Activated T-cell treated with anti-CD3 and anti-CD28 coated beads, Interleukin-2, amount 50 U/mL, for 72 hours (primary cell): Measurements from ENCODE around the gene ART5. TPM values are rescaled to one million over a fixed set of nuclear protein-coding genes. Genes with fewer than 3 reads are reported as not detected.
A peak's percentile ranks its signal among the peaks of the same experiment; 100 is the strongest.
"Not testable (repeated sequence)": the region's sequence is repeated elsewhere in the genome, so short reads cannot be mapped to it uniquely, and the experiment has no call there.

ENCODE experiments used
- ATAC-seq, 2 donors: fragments of 150-1000 bp; cut with Tn5 transposase; replicated peaks in 1 of 2; 2 replicates each; pipeline ENCODE4 v1.10.0; 2021; ENCODE audit warnings: moderate library complexity in 2 of 2, mild to moderate bottlenecking in 1 of 2
- DNase-seq, 2 donors: peaks; one replicate each; pipeline ENCODE4 v3.0.0; 2021 to 2022; ENCODE audit warnings: mixed read lengths in 1 of 2
- H3K27ac Mint-ChIP-seq: one replicate; pipeline ENCODE4 v1.8.0; 2022; ENCODE audit warnings: mild to moderate bottlenecking, moderate library complexity, mixed read lengths
- H3K27me3 Mint-ChIP-seq: one replicate; pipeline ENCODE4 v1.8.0; 2022; ENCODE audit warnings: low read depth, mixed read lengths
- H3K36me3 Mint-ChIP-seq, 2 donors: one replicate each; pipeline ENCODE4 v1.8.0; 2022; ENCODE audit warnings: mixed read lengths in 2 of 2, mild to moderate bottlenecking in 1 of 2; ENCODE audit not compliant: insufficient read depth in 2 of 2
- H3K4me1 Mint-ChIP-seq: one replicate; pipeline ENCODE4 v1.8.0; 2022; ENCODE audit warnings: low read depth, mixed read lengths
- H3K4me3 Mint-ChIP-seq, 2 donors: one replicate each; pipeline ENCODE4 v1.8.0; 2022; ENCODE audit warnings: mild to moderate bottlenecking in 2 of 2, mixed read lengths in 2 of 2, moderate library complexity in 2 of 2
- H3K9me3 Mint-ChIP-seq, 2 donors: one replicate each; pipeline ENCODE4 v1.8.0; 2022; ENCODE audit warnings: mixed read lengths in 2 of 2
- total RNA-seq, 2 donors: library from RNA; stranded (reverse); gene quantifications; one replicate each; pipeline ENCODE4 v1.2.3, GENCODE V29; 2022

ART5 gene
- total RNA-seq, 2 donors from 2014 or later: not detected

- not testable (repeated sequence) for H3K27ac Mint-ChIP-seq, DNase-seq, H3K9me3 Mint-ChIP-seq, ATAC-seq, H3K4me3 Mint-ChIP-seq, H3K4me1 Mint-ChIP-seq, H3K36me3 Mint-ChIP-seq
- peaks cover 12% of the 10 kb centered on the region for H3K27me3 Mint-ChIP-seq
Measured at GRCh38 chr11:3648843-3649242, 7.1 kb upstream of the ART5 start.

- Mint-ChIP-seq H3K36me3 (no peaks in the 10 kb centered on the region), H3K4me1 (peaks cover 10% of the 10 kb centered on the region), H3K9me3 (no peaks in the 10 kb centered on the region), H3K4me3 (no peak overlapping the region), H3K27me3 (peaks cover 26% of the 10 kb centered on the region), H3K27ac (no peak overlapping the region)
- DNase-seq (no peak), ATAC-seq (no peak)
Measured at GRCh38 chr11:3645552-3645951, 3.8 kb upstream of the ART5 start.

- Mint-ChIP-seq H3K27ac (no peak within 1 kb of the TSS), H3K4me3 (no peak within 1 kb of the TSS), H3K4me1 (peaks cover 10% of the 10 kb centered on the region), H3K9me3 (no peaks in the 10 kb centered on the region), H3K27me3 (peaks cover 26% of the 10 kb centered on the region), H3K36me3 (no peaks in the 10 kb centered on the region)
- DNase-seq (no peak), ATAC-seq (no peak)
Measured at GRCh38 chr11:3644817-3645235, 3.0 kb upstream of the ART5 start, which contains the start of gene ART1. TSS of gene ART1 (plus strand) at chr11:3645128. CDS start at chr11:3659214, 14,086 bp downstream.

GRCh38 chr11:3643102-3643546, 1.3 kb upstream of the ART5 start:
- not testable (repeated sequence) for H3K36me3 Mint-ChIP-seq, H3K9me3 Mint-ChIP-seq, DNase-seq, H3K4me1 Mint-ChIP-seq, ATAC-seq, H3K27ac Mint-ChIP-seq
- peaks cover 32% of the 10 kb centered on the region for H3K27me3 Mint-ChIP-seq
- peak overlapping the region in 1 of 2 donors; percentile 79 for H3K4me3 Mint-ChIP-seq

- DNase-seq (peak; percentile 70 to 77), ATAC-seq (peak; percentile 93)
- no peak overlapping the region for H3K27ac Mint-ChIP-seq
- no peaks in the 10 kb centered on the region for H3K36me3 Mint-ChIP-seq
- H3K27me3 Mint-ChIP-seq: peaks cover 32% of the 10 kb centered on the region
- peak overlapping the region; percentile 73 to 79 for H3K4me3 Mint-ChIP-seq
- no peaks in the 10 kb centered on the region for H3K9me3 Mint-ChIP-seq
- H3K4me1 Mint-ChIP-seq: peaks cover 10% of the 10 kb centered on the region
Measured at GRCh38 chr11:3642071-3642951, 519 bp upstream of the ART5 start.

GRCh38 chr11:3641191-3641590, 601 bp downstream of the ART5 start:
- peaks cover 10% of the 10 kb centered on the region for H3K4me1 Mint-ChIP-seq
- H3K4me3 Mint-ChIP-seq: peak overlapping the region; percentile 59 to 69
- H3K36me3 Mint-ChIP-seq: no peaks in the 10 kb centered on the region
- no peaks in the 10 kb centered on the region for H3K9me3 Mint-ChIP-seq
- H3K27ac Mint-ChIP-seq: no peak overlapping the region
- ATAC-seq: no peak
- DNase-seq: no peak
- H3K27me3 Mint-ChIP-seq: peaks cover 32% of the 10 kb centered on the region

GRCh38 chr11:3639841-3640240, 2.0 kb downstream of the ART5 start:
- H3K27ac Mint-ChIP-seq: no peak overlapping the region
- ATAC-seq: no peak
- no peak for DNase-seq
- peaks cover 29% of the 10 kb centered on the region for H3K27me3 Mint-ChIP-seq
- no peaks in the 10 kb centered on the region for H3K9me3 Mint-ChIP-seq
- no peaks in the 10 kb centered on the region for H3K36me3 Mint-ChIP-seq
- H3K4me1 Mint-ChIP-seq: peaks cover 10% of the 10 kb centered on the region
- no peak overlapping the region for H3K4me3 Mint-ChIP-seq

- peaks cover 20% of the 10 kb centered on the region for H3K27me3 Mint-ChIP-seq
- no peak for DNase-seq
- H3K4me1 Mint-ChIP-seq: peaks cover 10% of the 10 kb centered on the region
- no peak overlapping the region for H3K4me3 Mint-ChIP-seq
- no peaks in the 10 kb centered on the region for H3K9me3 Mint-ChIP-seq
- H3K36me3 Mint-ChIP-seq: no peaks in the 10 kb centered on the region
- H3K27ac Mint-ChIP-seq: no peak overlapping the region
- ATAC-seq: no peak
Measured at GRCh38 chr11:3638513-3638912, 3.3 kb downstream of the ART5 start.

GRCh38 chr11:3637201-3637600, 4.6 kb downstream of the ART5 start:
- no peak overlapping the region for H3K4me3 Mint-ChIP-seq
- DNase-seq (no peak), ATAC-seq (no peak)
- H3K36me3 Mint-ChIP-seq: no peaks in the 10 kb centered on the region
- peaks cover 14% of the 10 kb centered on the region for H3K27me3 Mint-ChIP-seq
- H3K4me1 Mint-ChIP-seq: peaks cover 5% of the 10 kb centered on the region
- H3K9me3 Mint-ChIP-seq: no peaks in the 10 kb centered on the region
- no peak overlapping the region for H3K27ac Mint-ChIP-seq

- H3K9me3 Mint-ChIP-seq: no peaks in the 10 kb centered on the region
- H3K27me3 Mint-ChIP-seq: peaks cover 6% of the 10 kb centered on the region
- H3K27ac Mint-ChIP-seq: no peak overlapping the region
- ATAC-seq (no peak), DNase-seq (no peak)
- no peaks in the 10 kb centered on the region for H3K36me3 Mint-ChIP-seq
- no peak overlapping the region for H3K4me3 Mint-ChIP-seq
- H3K4me1 Mint-ChIP-seq: peaks cover 5% of the 10 kb centered on the region
Measured at GRCh38 chr11:3635641-3636375, 6.0 kb downstream of the ART5 start.

- DNase-seq (no peak), ATAC-seq (peak; percentile 24 to 50)
- no peak overlapping the region for H3K4me3 Mint-ChIP-seq
- no peaks in the 10 kb centered on the region for H3K36me3 Mint-ChIP-seq
- H3K4me1 Mint-ChIP-seq: peaks cover 5% of the 10 kb centered on the region
- H3K9me3 Mint-ChIP-seq: no peaks in the 10 kb centered on the region
- no peak overlapping the region for H3K27ac Mint-ChIP-seq
- H3K27me3 Mint-ChIP-seq: no peaks in the 10 kb centered on the region
Measured at GRCh38 chr11:3632070-3632660, 9.6 kb downstream of the ART5 start.

- H3K27ac Mint-ChIP-seq: peak overlapping the region; percentile 47
- ATAC-seq: peak; percentile 31 to 76
- no peaks in the 10 kb centered on the region for H3K36me3 Mint-ChIP-seq
- H3K27me3 Mint-ChIP-seq: peaks cover 7% of the 10 kb centered on the region
- no peak overlapping the region for H3K4me3 Mint-ChIP-seq
- no peak for DNase-seq
- H3K9me3 Mint-ChIP-seq: no peaks in the 10 kb centered on the region
- H3K4me1 Mint-ChIP-seq: peaks cover 11% of the 10 kb centered on the region
Measured at GRCh38 chr11:3631331-3631730, 10.5 kb downstream of the ART5 start.

GRCh38 chr11:3627291-3627690, 14.5 kb downstream of the ART5 start:
- no peak overlapping the region for H3K27ac Mint-ChIP-seq
- no peak for DNase-seq
- H3K36me3 Mint-ChIP-seq: no peaks in the 10 kb centered on the region
- H3K4me1 Mint-ChIP-seq: peaks cover 13% of the 10 kb centered on the region
- peaks cover 8% of the 10 kb centered on the region for H3K27me3 Mint-ChIP-seq
- no peaks in the 10 kb centered on the region for H3K9me3 Mint-ChIP-seq
- no peak overlapping the region for H3K4me3 Mint-ChIP-seq
- no peak for ATAC-seq
